GM21447 (cell line): Measurements from ENCODE around the gene THYN1.
"Not testable (repeated sequence)": the region's sequence is repeated elsewhere in the genome, so short reads cannot be mapped to it uniquely, and the experiment has no call there.

Experiments used
- ATAC-seq: cut with Tn5 transposase; IDR thresholded peaks from one replicate; pipeline ENCODE4 v1.9.1; 2021; ENCODE audit not compliant: unreplicated experiment

Gene THYN1

GRCh38 chr11:134275534-134276395 is 22.6 kb upstream of the THYN1 start, which contains the start of gene GLB1L3:
Gene GLB1L3, plus strand, starts transcription at chr11:134276379. Its CDS starts 362 bp downstream, at chr11:134276741.
- ATAC-seq, result no peak

- no peak for ATAC-seq
These were observed 22.0 kb upstream of the THYN1 start for GRCh38 chr11:134275188-134275533.

DNA sequence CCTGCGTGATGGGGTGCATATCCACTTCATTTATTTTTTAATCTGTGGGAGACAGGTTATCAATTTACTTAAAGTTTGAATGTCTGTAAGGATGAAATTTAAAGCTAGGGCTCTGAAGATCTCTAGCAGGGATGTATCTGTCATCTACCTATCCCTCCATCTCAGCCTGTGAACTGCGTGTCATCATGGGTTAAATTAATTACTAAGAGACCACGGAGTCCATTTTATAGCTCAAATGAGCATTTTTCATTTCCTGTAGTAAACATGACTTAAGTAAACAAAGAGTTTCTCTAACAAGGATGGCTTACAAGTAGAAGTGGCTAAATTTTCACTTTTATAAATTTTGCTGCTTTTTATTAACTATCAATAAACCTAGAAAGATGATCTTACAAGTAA is 20.2 kb upstream of the THYN1 start:
- no peak for ATAC-seq

GRCh38 chr11:134272381-134273316 is 19.5 kb upstream of the THYN1 start:
- ATAC-seq, result no peak

DNA sequence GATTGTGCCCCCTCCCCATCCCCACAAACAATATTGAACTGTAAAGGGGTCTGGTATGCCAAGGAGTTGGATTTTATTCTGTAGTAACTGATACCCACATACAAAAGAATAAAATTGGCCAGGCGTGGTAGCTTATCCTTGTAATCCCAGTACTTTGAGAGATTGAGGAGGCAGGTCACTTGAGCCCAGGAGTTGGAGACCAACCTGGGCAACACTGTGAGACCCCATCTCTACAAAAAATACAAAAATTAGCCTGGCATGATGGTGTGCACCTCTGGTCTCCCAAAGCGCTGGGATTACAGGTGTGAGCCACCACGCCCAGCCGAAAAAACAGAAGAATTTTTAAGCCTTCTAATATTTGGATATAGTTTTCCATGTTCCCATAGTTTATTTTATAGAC is 18.8 kb upstream of the THYN1 start:
- ATAC-seq, result no peak

DNA sequence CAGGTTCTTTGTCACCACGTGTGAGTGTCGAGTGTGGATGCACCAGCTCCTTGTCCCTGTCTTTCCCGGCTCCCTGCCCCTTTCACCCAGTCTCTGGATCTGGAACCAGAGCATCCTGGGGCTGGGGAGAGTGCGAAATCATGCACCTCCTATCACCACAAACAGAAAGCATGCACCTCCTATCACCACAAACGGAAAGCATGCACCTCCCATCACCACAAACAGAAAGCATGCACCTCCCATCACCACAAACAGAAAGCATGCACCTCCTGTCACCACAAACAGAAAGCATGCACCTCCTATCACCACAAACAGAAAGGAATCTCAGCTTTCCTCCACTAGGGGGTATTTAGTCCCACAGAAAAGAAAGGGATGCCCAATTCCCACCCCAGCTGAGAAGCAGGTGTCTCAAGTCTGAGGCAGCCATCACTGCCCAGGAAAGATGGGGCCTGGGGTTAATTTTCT is 17.1 kb upstream of the THYN1 start:
- no peak for ATAC-seq

DNA sequence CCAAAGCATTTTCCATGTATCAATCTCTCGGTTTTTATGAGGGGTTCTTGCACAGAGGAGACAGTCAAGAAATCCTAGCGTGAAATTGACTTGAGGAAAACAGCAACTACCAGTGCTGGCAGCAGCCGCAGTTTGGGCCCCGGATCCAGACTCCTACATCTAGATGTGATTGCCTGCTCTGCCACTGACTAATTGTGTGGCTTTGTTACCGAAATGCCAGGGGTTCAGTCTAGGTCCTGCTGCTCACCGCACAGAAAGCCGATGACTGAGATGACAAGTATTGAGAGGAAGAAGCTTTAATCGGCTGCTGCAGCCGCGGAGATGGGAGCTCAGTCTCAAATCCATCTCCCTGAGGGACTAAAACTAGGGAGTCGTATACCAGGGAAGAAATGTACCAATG is 14.8 kb upstream of the THYN1 start:
- ATAC-seq, result no peak

GRCh38 chr11:134267461-134267860 is 14.3 kb upstream of the THYN1 start:
- ATAC-seq, result no peak

DNA sequence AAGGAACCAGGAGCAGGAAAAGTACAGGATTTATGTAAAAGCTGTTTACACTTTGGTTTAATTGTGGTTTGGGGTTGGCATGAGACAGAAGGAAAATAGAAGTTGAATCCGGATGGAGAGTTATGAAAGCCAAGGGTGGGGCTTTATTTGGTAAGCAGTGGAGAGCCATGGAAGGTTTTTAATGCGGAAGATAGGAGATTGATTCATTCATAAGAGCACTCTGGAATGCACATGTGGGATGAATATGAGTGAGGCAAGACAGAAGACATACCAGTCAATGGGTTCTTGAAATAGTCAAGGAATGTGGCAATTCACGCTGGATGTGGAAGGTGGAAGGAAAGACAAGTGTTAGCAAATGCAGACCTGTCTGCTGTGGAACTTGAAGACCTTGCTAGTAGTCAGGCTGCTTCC is 13.7 kb upstream of the THYN1 start:
- ATAC-seq, result no peak

- no peak for ATAC-seq
These were observed 13.3 kb upstream of the THYN1 start for GRCh38 chr11:134266440-134266839.

GRCh38 chr11:134264966-134265764 is 12.0 kb upstream of the THYN1 start:
- no peak for ATAC-seq

- no peak for ATAC-seq
These were observed 8.7 kb upstream of the THYN1 start for GRCh38 chr11:134261626-134262488.

DNA sequence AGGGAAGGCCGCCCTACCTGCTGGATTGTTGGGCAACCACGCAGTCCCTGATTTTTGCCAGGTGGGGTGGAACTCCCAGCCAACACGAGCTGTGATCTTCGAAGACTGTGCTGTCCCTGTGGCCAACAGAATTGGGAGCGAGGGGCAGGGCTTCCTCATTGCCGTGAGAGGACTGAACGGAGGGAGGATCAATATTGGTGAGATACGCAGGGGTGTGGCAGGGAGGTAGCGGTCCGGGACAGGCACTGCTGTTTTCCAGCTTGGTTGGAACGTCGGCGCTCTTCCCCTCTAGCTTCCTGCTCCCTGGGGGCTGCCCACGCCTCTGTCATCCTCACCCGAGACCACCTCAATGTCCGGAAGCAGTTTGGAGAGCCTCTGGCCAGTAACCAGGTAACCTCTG is 7.8 kb upstream of the THYN1 start:
- ATAC-seq, result no peak

DNA sequence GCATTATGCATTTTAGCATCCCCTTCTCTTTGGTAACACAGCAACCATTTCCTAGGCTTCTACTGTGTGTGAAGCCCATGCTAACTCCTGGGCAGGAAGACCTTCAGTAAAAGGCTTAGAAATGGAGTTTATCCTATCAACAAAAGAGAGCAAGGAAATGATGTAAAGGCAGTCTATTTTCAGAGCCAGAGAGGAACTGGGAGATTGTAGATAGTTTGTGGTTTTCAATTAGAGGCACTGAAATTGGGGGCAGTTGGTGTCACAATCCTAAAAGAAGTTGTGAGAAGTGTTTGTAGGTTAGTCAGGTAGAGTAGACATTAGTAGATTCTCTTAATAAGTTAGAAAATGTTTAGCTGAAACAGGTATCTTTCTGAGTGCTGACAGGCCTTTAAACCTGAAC is 7.4 kb upstream of the THYN1 start:
- no peak for ATAC-seq

DNA sequence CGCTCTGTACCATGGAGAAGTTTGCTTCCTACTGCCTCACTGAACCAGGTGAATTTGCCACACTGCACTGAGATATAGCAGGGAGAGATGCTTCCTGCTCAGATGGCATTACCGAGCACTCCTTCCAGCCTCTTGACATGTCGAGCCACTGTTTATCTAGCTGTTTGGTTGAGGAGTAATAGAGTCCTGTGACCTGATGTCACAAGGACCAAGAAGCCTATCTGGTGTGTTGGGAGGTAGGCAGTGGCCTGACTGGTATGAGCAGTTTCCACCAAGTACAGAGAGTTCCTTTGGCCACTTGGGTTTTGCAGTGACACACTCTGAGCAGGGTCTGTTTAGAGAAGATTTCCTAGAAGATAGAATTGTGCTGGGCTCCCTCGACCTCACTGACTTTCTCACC is 5.4 kb upstream of the THYN1 start:
- ATAC-seq, result no peak

DNA sequence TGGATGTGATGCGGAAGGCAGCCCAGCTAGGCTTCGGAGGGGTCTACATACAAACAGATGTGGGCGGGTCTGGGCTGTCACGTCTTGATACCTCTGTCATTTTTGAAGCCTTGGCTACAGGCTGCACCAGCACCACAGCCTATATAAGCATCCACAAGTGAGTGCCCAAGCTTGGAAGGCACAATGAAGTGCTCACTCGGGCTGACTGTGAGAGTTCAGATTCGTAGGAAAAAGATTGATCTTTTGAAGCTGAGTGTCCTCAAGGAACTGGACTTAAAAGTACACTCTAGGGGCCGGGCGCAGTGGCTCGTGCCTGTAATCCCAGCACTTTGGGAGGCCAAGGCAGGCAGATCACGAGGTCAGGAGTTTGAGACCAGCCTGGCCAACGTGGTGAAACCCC is 3.9 kb upstream of the THYN1 start:
- ATAC-seq, result no peak

GRCh38 chr11:134255184-134255561 is 2.0 kb upstream of the THYN1 start:
- not testable (repeated sequence) for ATAC-seq

GRCh38 chr11:134254433-134255183 is 1.5 kb upstream of the THYN1 start:
- no peak for ATAC-seq
